Activated CD8-positive, alpha-beta memory T cell treated with anti-CD3 and anti-CD28 coated beads for 24 hours (primary cell): Measurements from ENCODE around the gene CR1.
"Not testable (repeated sequence)": the region's sequence is repeated elsewhere in the genome, so short reads cannot be mapped to it uniquely, and the experiment has no call there.

ENCODE experiments used
- DNase-seq: peaks from one replicate; pipeline ENCODE4 v3.0.0-alpha.2; 2020

CR1 gene

GRCh38 chr1:207504438-207504837, 8.5 kb downstream of the CR1 start:
- DNase-seq, result no peak

- DNase-seq, result no peak
Observed at GRCh38 chr1:207510444-207510843, 14.5 kb downstream of the CR1 start.

- DNase-seq, result no peak
Observed at GRCh38 chr1:207514890-207515289, 18.9 kb downstream of the CR1 start.

GRCh38 chr1:207516729-207517128, 20.8 kb downstream of the CR1 start:
- no peak for DNase-seq

- DNase-seq, result no peak
Observed at GRCh38 chr1:207518608-207519236, 22.8 kb downstream of the CR1 start.

- no peak for DNase-seq
Observed at GRCh38 chr1:207519505-207520399, 23.8 kb downstream of the CR1 start.

GRCh38 chr1:207520400-207521345, 24.7 kb downstream of the CR1 start:
- not testable (repeated sequence) for DNase-seq

GRCh38 chr1:207525239-207525638, 29.3 kb downstream of the CR1 start:
- not testable (repeated sequence) for DNase-seq

- DNase-seq, result not testable (repeated sequence)
Observed at GRCh38 chr1:207528401-207528800, 32.4 kb downstream of the CR1 start.

- not testable (repeated sequence) for DNase-seq
Observed at GRCh38 chr1:207536263-207536662, 40.3 kb downstream of the CR1 start.

- not testable (repeated sequence) for DNase-seq
Observed at GRCh38 chr1:207546677-207547357, 50.9 kb downstream of the CR1 start.

GRCh38 chr1:207554823-207555222, 58.9 kb downstream of the CR1 start:
- DNase-seq, result not testable (repeated sequence)

GRCh38 chr1:207565546-207566468, 69.8 kb downstream of the CR1 start:
- no peak for DNase-seq

- not testable (repeated sequence) for DNase-seq
Observed at GRCh38 chr1:207571926-207572325, 76.0 kb downstream of the CR1 start.

GRCh38 chr1:207573074-207573473, 77.1 kb downstream of the CR1 start:
- not testable (repeated sequence) for DNase-seq

GRCh38 chr1:207575381-207575780, 79.4 kb downstream of the CR1 start:
- DNase-seq, result not testable (repeated sequence)

- DNase-seq, result no peak
Observed at GRCh38 chr1:207578796-207579435, 83.0 kb downstream of the CR1 start.

- no peak for DNase-seq
Observed at GRCh38 chr1:207579436-207579799, 83.5 kb downstream of the CR1 start.

GRCh38 chr1:207581496-207582153, 85.7 kb downstream of the CR1 start:
- no peak for DNase-seq

- DNase-seq, result not testable (repeated sequence)
Observed at GRCh38 chr1:207589506-207589905, 93.5 kb downstream of the CR1 start.
